Common myeloid progenitor, CD34-positive (primary cell): ENCODE results near the gene PATL2.
"Not testable (repeated sequence)": the region's sequence is repeated elsewhere in the genome, so short reads cannot be mapped to it uniquely, and the experiment has no call there.

Experiments
- CTCF ChIA-PET: fragments of 350-600 bp; sonication (Branson Sonifier 250); formaldehyde crosslinking; loops from one replicate; lab custom pipeline; 2021; ENCODE audit warnings: antibody characterized with exemption; lab: Charles Lee
- POLR2A ChIA-PET: fragments of 350-600 bp; sonication (Branson Sonifier 250); formaldehyde crosslinking; loops from one replicate; lab custom pipeline; 2021; ENCODE audit warnings: antibody characterized with exemption; lab: Charles Lee
- DNase-seq, 3 donors: peaks; one replicate each; pipeline versions ENCODE4 v3.0.0 to v3.0.0-alpha.2; 2013
- H3K27ac ChIP-seq, 2 experiments: 1 replicate in 1 of 2; 2 replicates in 1 of 2; pipeline ENCODE4 v1.7.0; 2013; ENCODE audit warnings: inconsistent platforms in 2 of 2, low read length in 2 of 2, mild to moderate bottlenecking in 2 of 2, low read depth in 1 of 2, moderate library complexity in 1 of 2; ENCODE audit not compliant: severe bottlenecking in 2 of 2, insufficient read depth in 1 of 2, poor library complexity in 1 of 2
- H3K27me3 ChIP-seq, 5 experiments: replicated peaks in 2 of 5; 1 replicate in 3 of 5; 2 replicates in 2 of 5; pipeline versions ENCODE4 v1.6.1 to v1.7.0; 2013; ENCODE audit warnings: low read length in 4 of 5, mild to moderate bottlenecking in 2 of 5, moderate library complexity in 2 of 5, inconsistent platforms in 1 of 5; ENCODE audit not compliant: insufficient read depth in 5 of 5, control insufficient read depth in 4 of 5
- H3K36me3 ChIP-seq, 4 experiments: 1 replicate in 2 of 4; 2 replicates in 2 of 4; pipeline versions ENCODE4 v1.6.1 to v1.7.0; 2013; ENCODE audit warnings: low read length in 3 of 4, control low read depth in 1 of 4, mild to moderate bottlenecking in 1 of 4; ENCODE audit not compliant: control insufficient read depth in 4 of 4, insufficient read depth in 4 of 4
- H3K4me1 ChIP-seq, 4 experiments: 1 replicate in 3 of 4; 2 replicates in 1 of 4; pipeline versions ENCODE4 v1.6.1 to v1.7.1; 2013; ENCODE audit warnings: low read length in 3 of 4, mild to moderate bottlenecking in 3 of 4, control low read depth in 1 of 4, inconsistent platforms in 1 of 4, moderate library complexity in 1 of 4; ENCODE audit not compliant: control insufficient read depth in 4 of 4, insufficient read depth in 4 of 4; ENCODE audit errors: control extremely low read depth in 1 of 4
- H3K4me3 ChIP-seq, 7 experiments: 1 replicate in 4 of 7; 2 replicates in 3 of 7; pipeline versions ENCODE4 v1.5.1 to v1.7.0; 2013; ENCODE audit warnings: mild to moderate bottlenecking in 7 of 7, low read length in 6 of 7, moderate library complexity in 6 of 7, inconsistent platforms in 2 of 7, low read depth in 2 of 7, control low read depth in 1 of 7; ENCODE audit not compliant: insufficient read depth in 4 of 7, control insufficient read depth in 1 of 7; ENCODE audit errors: extremely low read depth in 1 of 7
- H3K9me3 ChIP-seq, 5 experiments: 1 replicate in 4 of 5; 2 replicates in 1 of 5; pipeline versions ENCODE4 v1.6.1 to v1.7.1; 2013; ENCODE audit warnings: low read length in 4 of 5, mild to moderate bottlenecking in 2 of 5, inconsistent platforms in 1 of 5, low read depth in 1 of 5, moderate library complexity in 1 of 5; ENCODE audit not compliant: control insufficient read depth in 4 of 5, insufficient read depth in 2 of 5; ENCODE audit errors: control extremely low read depth in 1 of 5
- WGBS: methylation state at CpG from one replicate; pipeline ENCODE4 v1.1.5; 2013; ENCODE audit not compliant: insufficient coverage; 5-methylcytosine and 5-hydroxymethylcytosine counted together

Gene PATL2

GRCh38 chr15:44720000-44720435 is 8.9 kb upstream of the PATL2 start:
- WGBS, result 100% methylated on average over 4 of the region's 8 CpGs
- DNase-seq, H3K9me3 ChIP-seq, H3K27me3 ChIP-seq, H3K4me3 ChIP-seq: not testable (repeated sequence)
- CTCF ChIA-PET, result interaction anchor here (1.4 to 4.1 kb wide), 4 partner anchors 9 to 53 kb away, joined by 5 to 23 read pairs (median 8); partner anchors contain the start of genes B2M, PATL2 and TRIM69
- POLR2A ChIA-PET, result interaction anchor here (0.9 kb wide), 1 partner anchor 57 kb away, joined by 3 read pairs; the partner anchor contains the start of gene SPG11
- H3K4me1 ChIP-seq, result peaks cover 10 to 32% (median 22%) of the 10 kb centered on the region in 4 experiments
- peaks cover 24 to 42% (median 33%) of the 10 kb centered on the region in 4 experiments for H3K36me3 ChIP-seq
- peak overlapping the region in 1 of 2 experiments; percentile 45 for H3K27ac ChIP-seq

DNA sequence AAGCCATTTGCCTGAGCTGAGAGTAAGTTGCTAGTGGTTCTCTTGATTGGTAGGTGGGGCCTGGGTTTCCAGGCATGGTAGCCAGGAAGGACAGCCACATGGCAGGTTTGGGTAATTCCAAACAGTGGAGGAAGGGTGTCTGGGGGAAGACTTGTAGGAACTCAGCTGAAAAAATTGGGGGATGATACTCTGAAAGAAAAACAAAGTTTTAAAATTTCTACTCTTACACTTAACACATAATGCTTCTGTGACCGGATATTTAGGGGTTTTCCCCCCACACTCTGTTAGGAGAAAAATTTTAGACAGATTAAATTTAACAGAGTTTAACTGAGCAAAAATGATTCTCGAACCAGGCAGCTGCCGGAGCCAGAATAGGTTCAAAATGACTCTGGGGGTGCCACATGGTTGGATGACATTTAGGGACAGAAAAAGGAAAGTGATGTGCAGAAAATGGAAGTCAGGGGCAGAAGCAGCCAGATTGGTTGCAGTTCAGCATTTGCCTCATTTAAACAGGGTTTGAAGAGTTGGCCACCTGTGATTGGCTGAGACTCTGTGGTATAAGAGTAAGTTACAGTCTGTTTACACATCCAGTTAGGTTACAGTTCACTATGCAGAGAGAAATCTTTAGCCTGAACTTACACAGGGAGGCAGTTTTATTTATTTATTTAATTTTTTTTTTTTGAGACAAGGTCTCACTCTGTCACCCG is 8.3 kb upstream of the PATL2 start:
- CTCF ChIA-PET, result interaction anchor here (1.4 to 4.1 kb wide), 5 partner anchors 9 to 56 kb away, joined by 5 to 23 read pairs (median 8); partner anchors contain the start of genes B2M, PATL2, SPG11 and TRIM69
- peak in 2 of 3 donors; percentile 69 to 70 for DNase-seq
- peak overlapping the region in 1 of 2 experiments; percentile 45 for H3K27ac ChIP-seq
- no peaks in the 10 kb centered on the region for H3K9me3 ChIP-seq
- peaks cover 25 to 45% (median 37%) of the 10 kb centered on the region in 4 experiments for H3K36me3 ChIP-seq
- no peaks in the 10 kb centered on the region for H3K27me3 ChIP-seq
- H3K4me3 ChIP-seq, result no peak overlapping the region
- H3K4me1 ChIP-seq, result peaks cover 6 to 32% (median 20%) of the 10 kb centered on the region in 4 experiments
- WGBS, result 77% methylated on average over 3 of the region's 4 CpGs
- POLR2A ChIA-PET, result interaction anchor here (0.6 to 1.0 kb wide), 4 partner anchors 10 to 56 kb away, joined by 3 to 8 read pairs (median 4); partner anchors contain the start of genes SPG11 and TRIM69

DNA sequence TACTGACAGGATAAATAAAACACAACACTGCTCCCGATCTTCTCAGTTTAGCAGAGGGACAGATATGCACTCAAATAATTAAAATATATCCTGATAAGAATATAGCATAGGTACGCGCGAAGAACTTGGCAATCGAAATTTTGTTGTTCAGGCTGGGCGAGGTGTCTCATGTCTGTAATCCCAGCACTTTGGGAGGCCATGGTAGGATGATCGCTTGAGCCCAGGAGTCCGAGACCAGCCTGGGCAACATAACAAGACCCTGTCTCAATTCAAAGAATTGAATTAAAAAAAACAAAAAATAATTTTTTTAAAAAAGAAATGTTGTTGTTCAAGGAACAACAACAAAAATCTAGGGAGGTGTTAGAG is 7.8 kb upstream of the PATL2 start:
- CTCF ChIA-PET, result interaction anchor here (1.4 to 4.1 kb wide), 4 partner anchors 10 to 56 kb away, joined by 5 to 23 read pairs (median 8); partner anchors contain the start of genes SPG11 and TRIM69
- Histone ChIP-seq H3K4me3 (no peak overlapping the region), H3K27me3 (no peaks in the 10 kb centered on the region), H3K36me3 (peaks cover 25 to 48% (median 39%) of the 10 kb centered on the region in 4 experiments), H3K9me3 (no peaks in the 10 kb centered on the region), H3K27ac (peak overlapping the region in 1 of 2 experiments; percentile 45), H3K4me1 (peaks cover 7 to 32% (median 23%) of the 10 kb centered on the region in 4 experiments)
- POLR2A ChIA-PET, result interaction anchor here (0.7 to 1.4 kb wide), 3 partner anchors 11 to 56 kb away, joined by 3 to 8 read pairs (median 4); partner anchors contain the start of genes SPG11 and TRIM69
- DNase-seq, result no peak
- 87% methylated on average over 5 of the region's 8 CpGs for WGBS

DNA sequence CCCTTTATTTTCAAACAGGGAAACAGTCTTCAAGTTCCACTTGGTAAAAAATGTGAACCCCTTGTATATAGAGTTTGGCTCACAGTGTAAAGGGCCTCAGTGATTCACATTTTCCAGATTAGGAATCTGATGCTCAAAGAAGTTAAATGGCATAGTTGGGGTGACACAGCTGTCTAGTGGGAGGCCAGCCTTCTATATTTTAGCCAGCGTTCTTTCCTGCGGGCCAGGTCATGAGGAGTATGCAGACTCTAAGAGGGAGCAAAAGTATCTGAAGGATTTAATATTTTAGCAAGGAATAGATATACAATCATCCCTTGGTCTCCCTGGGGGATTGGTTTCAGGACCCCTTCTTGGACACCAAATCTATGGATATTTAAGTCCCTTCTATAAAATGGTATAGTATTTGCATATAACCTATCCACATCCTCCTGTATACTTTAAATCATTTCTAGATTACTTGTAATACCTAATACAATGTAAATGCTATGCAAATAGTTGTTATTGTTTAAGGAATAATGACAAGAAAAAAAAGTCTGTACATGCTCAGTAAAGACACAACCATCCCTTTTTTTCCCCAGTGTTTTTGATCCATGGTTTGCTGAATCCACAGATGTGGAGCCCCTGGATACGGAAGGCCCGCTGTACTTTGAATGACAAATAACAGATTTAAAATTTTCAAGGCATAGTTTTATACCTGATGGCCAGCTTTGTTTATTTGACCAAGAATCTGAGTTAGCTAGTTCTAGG is 7.2 kb upstream of the PATL2 start:
- no peak for DNase-seq
- no peaks in the 10 kb centered on the region for H3K9me3 ChIP-seq
- WGBS, result 92% methylated on average over 2 of the region's 4 CpGs
- H3K27ac ChIP-seq, result peak overlapping the region in 1 of 2 experiments; percentile 9
- no peaks in the 10 kb centered on the region for H3K27me3 ChIP-seq
- CTCF ChIA-PET, result interaction anchor here (1.4 to 7.8 kb wide), 5 partner anchors 11 to 55 kb away, joined by 5 to 93 read pairs (median 9); partner anchors contain the start of genes SPG11 and TRIM69
- peaks cover 9 to 35% (median 24%) of the 10 kb centered on the region in 4 experiments for H3K4me1 ChIP-seq
- POLR2A ChIA-PET, result interaction anchor here (0.7 to 2.4 kb wide), 4 partner anchors 8 to 55 kb away, joined by 3 to 13 read pairs (median 6); partner anchors contain the start of genes SPG11 and TRIM69
- peaks cover 25 to 48% (median 39%) of the 10 kb centered on the region in 4 experiments for H3K36me3 ChIP-seq
- H3K4me3 ChIP-seq, result no peak overlapping the region

DNA sequence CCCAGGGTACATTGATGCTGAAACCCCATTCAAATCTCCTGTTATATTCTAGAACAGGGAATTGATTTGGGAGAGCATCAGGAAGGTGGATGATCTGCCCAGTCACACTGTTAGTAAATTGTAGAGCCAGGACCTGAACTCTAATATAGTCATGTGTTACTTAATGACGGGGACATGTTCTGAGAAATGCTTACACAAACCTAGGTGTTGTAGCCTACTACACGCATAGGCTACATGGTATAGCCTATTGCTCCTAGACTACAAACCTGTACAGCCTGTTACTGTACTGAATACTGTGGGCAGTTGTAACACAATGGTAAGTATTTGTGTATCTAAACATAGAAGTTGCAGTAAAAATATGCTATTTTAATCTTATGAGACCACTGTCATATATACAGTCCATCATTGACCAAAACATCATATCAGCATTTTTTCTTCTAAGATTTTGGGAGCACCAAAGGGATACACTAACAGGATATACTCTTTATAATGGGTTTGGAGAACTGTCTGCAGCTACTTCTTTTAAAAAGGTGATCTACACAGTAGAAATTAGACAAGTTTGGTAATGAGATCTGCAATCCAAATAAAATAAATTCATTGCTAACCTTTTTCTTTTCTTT is 6.0 kb upstream of the PATL2 start:
- ChIA-PET CTCF (interaction anchor here (2.5 to 7.8 kb wide), 3 partner anchors 13 to 54 kb away, joined by 9 to 105 read pairs (median 93); partner anchors contain the start of genes SPG11 and TRIM69), POLR2A (interaction anchor here (2.4 to 2.8 kb wide), 2 partner anchors 9 to 11 kb away, joined by 13 to 15 read pairs; no protein-coding TSS in a partner anchor)
- Histone ChIP-seq H3K4me3 (no peak overlapping the region), H3K27ac (no peak overlapping the region), H3K27me3 (no peaks in the 10 kb centered on the region), H3K4me1 (peaks cover 14 to 41% (median 28%) of the 10 kb centered on the region in 4 experiments), H3K36me3 (peaks cover 25 to 48% (median 39%) of the 10 kb centered on the region in 4 experiments), H3K9me3 (no peaks in the 10 kb centered on the region)
- WGBS, result 100% methylated on average over 1 of the region's 2 CpGs
- DNase-seq, result no peak

DNA sequence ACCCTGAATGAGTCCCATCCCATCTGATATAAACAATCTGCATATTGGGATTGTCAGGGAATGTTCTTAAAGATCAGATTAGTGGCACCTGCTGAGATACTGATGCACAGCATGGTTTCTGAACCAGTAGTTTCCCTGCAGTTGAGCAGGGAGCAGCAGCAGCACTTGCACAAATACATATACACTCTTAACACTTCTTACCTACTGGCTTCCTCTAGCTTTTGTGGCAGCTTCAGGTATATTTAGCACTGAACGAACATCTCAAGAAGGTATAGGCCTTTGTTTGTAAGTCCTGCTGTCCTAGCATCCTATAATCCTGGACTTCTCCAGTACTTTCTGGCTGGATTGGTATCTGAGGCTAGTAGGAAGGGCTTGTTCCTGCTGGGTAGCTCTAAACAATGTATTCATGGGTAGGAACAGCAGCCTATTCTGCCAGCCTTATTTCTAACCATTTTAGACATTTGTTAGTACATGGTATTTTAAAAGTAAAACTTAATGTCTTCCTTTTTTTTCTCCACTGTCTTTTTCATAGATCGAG is 4.7 kb upstream of the PATL2 start:
- Histone ChIP-seq H3K9me3 (no peaks in the 10 kb centered on the region), H3K4me1 (peaks cover 14 to 41% (median 28%) of the 10 kb centered on the region in 4 experiments), H3K27me3 (no peaks in the 10 kb centered on the region), H3K27ac (no peak overlapping the region), H3K36me3 (peaks cover 25 to 48% (median 39%) of the 10 kb centered on the region in 4 experiments), H3K4me3 (peak overlapping the region in 1 of 7 experiments; percentile 46)
- CTCF ChIA-PET, result interaction anchor here (1.4 to 7.8 kb wide), 4 partner anchors 14 to 52 kb away, joined by 3 to 105 read pairs (median 49); partner anchors contain the start of genes SPG11 and TRIM69
- POLR2A ChIA-PET, result interaction anchor here (0.9 to 2.8 kb wide), 4 partner anchors 8 to 13 kb away, joined by 3 to 15 read pairs (median 10); no protein-coding TSS in a partner anchor
- WGBS, result 100% methylated on average over 1 of the region's 2 CpGs
- DNase-seq, result no peak
